GM12875 (cell line): ENCODE results near the gene NECTIN4.

Experiments used
- H3K4me3 ChIP-seq: one replicate; pipeline ENCODE4 v1.5.1; 2011; ENCODE audit warnings: low read depth, low read length, control low read depth
- CTCF ChIP-seq: IDR thresholded peaks from 2 replicates; pipeline ENCODE4 v1.5.1; 2011; ENCODE audit warnings: low read depth, mild to moderate bottlenecking, control low read depth, inconsistent platforms, low read length, moderate library complexity, borderline replicate concordance; ENCODE audit not compliant: insufficient read depth

NECTIN4 gene

GRCh38 chr1:161111117-161111516 is 21.8 kb upstream of the NECTIN4 start:
- H3K4me3 ChIP-seq = no peak overlapping the region
- no peak for TF ChIP-seq CTCF

- H3K4me3 ChIP-seq = no peak overlapping the region
- no peak for TF ChIP-seq CTCF
Measured at GRCh38 chr1:161106431-161106830, 17.1 kb upstream of the NECTIN4 start.

- no peak for TF ChIP-seq CTCF
Measured at GRCh38 chr1:161100556-161100955, 11.2 kb upstream of the NECTIN4 start.

GRCh38 chr1:161099090-161099802 is 9.9 kb upstream of the NECTIN4 start:
- TF ChIP-seq CTCF = no peak
- no peak overlapping the region for H3K4me3 ChIP-seq

More at GRCh38 chr1:161100556-161100955, 11.2 kb upstream of the NECTIN4 start:
- no peak overlapping the region for H3K4me3 ChIP-seq

- TF ChIP-seq CTCF = 0 out of 2 replicates have a peak, but pooled peaks have one; percentile 22
- H3K4me3 ChIP-seq = peak within 1 kb of the TSS; percentile 88
Measured at GRCh38 chr1:161098210-161099068, 9.1 kb upstream of the NECTIN4 start, which contains the start of gene KLHDC9. KLHDC9 (plus strand) TSS chr1:161098361; CDS start chr1:161098536, 175 bp downstream.

GRCh38 chr1:161096530-161096929 is 7.2 kb upstream of the NECTIN4 start:
- no peak overlapping the region for H3K4me3 ChIP-seq
- no peak for TF ChIP-seq CTCF

GRCh38 chr1:161096015-161096414 is 6.7 kb upstream of the NECTIN4 start:
- H3K4me3 ChIP-seq = no peak overlapping the region
- no peak for TF ChIP-seq CTCF
